Sigmoid colon (tissue), 4 donors: Measurements from ENCODE around the gene OPCML.

Experiments used
- EP300 ChIP-seq, 4 donors: sonication (generic); formaldehyde crosslinking; IDR thresholded peaks; one replicate each; pipeline ENCODE4 v1.6.1; 2017; ENCODE audit warnings: antibody characterized with exemption in 4 of 4
- POLR2A ChIP-seq, 2 donors: fragments of 450-650 bp; IDR thresholded peaks; one replicate each; pipeline ENCODE4 v1.6.1; 2016; ENCODE audit warnings: antibody characterized with exemption in 2 of 2, mild to moderate bottlenecking in 2 of 2, moderate library complexity in 2 of 2
- TF ChIP-seq, protein P1 (sequence below), 4 experiments: fragments of 450-650 bp in 3 of 4; fragments of 200-600 bp in 1 of 4; IDR thresholded peaks; one replicate each; pipeline ENCODE4 v1.5.1; 2016 to 2019; ENCODE audit warnings: antibody characterized with exemption in 4 of 4, mild to moderate bottlenecking in 3 of 4, moderate library complexity in 2 of 4

DNA sequence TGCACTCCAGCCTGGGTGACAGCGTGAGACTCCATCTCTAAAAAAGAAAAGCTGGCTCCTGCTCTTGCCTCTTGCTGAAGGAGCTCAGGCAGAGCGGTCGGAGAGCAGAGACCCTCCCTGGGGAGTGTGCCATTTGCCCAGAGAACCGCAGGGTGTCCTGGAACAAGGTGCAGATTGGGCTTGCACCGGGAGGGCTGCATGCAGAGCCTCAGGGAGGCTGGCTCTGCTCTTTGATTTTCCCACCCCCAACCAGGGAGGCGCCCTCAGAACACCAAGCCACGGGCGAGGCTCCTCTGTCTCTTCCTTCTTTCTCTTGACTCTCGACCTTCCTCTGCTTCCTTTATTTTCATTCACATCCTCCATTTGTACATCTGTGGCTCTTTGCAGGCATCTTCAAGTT is 889.1 kb downstream of the OPCML start:
- TF ChIP-seq, protein P1, sequence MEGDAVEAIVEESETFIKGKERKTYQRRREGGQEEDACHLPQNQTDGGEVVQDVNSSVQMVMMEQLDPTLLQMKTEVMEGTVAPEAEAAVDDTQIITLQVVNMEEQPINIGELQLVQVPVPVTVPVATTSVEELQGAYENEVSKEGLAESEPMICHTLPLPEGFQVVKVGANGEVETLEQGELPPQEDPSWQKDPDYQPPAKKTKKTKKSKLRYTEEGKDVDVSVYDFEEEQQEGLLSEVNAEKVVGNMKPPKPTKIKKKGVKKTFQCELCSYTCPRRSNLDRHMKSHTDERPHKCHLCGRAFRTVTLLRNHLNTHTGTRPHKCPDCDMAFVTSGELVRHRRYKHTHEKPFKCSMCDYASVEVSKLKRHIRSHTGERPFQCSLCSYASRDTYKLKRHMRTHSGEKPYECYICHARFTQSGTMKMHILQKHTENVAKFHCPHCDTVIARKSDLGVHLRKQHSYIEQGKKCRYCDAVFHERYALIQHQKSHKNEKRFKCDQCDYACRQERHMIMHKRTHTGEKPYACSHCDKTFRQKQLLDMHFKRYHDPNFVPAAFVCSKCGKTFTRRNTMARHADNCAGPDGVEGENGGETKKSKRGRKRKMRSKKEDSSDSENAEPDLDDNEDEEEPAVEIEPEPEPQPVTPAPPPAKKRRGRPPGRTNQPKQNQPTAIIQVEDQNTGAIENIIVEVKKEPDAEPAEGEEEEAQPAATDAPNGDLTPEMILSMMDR (IDR thresholded peaks at IDR 0.05) = no peak
- TF ChIP-seq EP300 (IDR thresholded peaks at IDR 0.05) (no peak), POLR2A (IDR thresholded peaks at IDR 0.05) (no peak)
